Right lung (tissue), 5 donors: ENCODE measurements around the gene ATOH1. TPM values are rescaled to one million over a fixed set of nuclear protein-coding genes. Genes with fewer than 3 reads are reported as not detected.

Source experiments
- DNase-seq, 2 donors: peaks; one replicate each; pipeline ENCODE4 v3.0.0-alpha.2; 2013
- polyA plus RNA-seq, 5 donors: library from polyadenylated mRNA; unstranded; fragments of 120-200 nt; gene quantifications; one replicate each; pipeline versions ENCODE4 v1.2.1 to v1.2.3, GENCODE V29; 2013; ENCODE audit warnings: inconsistent platforms in 1 of 5, low replicate concordance in 1 of 5; ENCODE audit not compliant: insufficient read length in 5 of 5, insufficient read depth in 1 of 5

ATOH1 gene
- polyA plus RNA-seq, 5 donors, result 0.05 TPM; not detected in 4

DNA sequence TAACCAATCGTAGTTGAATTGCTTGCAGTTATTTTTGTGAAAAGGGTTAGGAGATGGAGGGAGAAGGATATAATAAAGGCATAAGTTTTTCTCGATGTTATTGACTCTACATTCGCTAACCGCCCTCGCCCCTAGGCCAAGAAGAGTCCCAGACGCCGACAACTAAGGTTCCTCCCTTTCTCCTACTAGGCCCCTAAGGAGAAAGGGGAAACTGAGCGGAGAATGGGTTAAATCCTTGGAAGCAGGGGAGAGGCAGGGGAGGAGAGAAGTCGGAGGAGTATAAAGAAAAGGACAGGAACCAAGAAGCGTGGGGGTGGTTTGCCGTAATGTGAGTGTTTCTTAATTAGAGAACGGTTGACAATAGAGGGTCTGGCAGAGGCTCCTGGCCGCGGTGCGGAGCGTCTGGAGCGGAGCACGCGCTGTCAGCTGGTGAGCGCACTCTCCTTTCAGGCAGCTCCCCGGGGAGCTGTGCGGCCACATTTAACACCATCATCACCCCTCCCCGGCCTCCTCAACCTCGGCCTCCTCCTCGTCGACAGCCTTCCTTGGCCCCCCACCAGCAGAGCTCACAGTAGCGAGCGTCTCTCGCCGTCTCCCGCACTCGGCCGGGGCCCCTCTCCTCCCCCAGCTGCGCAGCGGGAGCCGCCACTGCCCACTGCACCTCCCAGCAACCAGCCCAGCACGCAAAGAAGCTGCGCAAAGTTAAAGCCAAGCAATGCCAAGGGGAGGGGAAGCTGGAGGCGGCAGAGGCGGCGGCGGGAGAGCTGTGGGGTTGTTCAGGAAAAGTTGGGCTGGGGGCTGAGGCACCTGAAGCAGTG is 5.9 kb downstream of the ATOH1 start:
- DNase-seq, result no peak

DNA sequence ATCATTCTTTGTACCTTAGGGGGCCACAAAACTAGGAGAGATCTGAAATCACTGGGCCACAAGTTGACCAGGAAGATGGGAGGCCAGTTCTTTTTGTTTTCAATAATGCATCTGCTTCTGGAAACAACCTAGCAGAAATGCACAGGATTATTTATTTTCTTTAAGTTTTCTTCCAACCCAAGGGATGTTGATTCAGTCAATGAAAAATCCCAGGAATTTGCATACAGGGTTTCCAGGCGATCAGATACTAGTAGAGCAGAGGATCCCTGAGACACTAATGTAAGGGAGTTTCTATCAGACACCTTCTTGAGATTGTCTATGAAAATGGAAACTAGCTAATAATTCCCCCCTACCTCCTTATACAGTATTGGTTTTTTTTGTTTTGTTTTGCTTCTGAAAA is 7.4 kb downstream of the ATOH1 start:
- DNase-seq, result no peak

DNA sequence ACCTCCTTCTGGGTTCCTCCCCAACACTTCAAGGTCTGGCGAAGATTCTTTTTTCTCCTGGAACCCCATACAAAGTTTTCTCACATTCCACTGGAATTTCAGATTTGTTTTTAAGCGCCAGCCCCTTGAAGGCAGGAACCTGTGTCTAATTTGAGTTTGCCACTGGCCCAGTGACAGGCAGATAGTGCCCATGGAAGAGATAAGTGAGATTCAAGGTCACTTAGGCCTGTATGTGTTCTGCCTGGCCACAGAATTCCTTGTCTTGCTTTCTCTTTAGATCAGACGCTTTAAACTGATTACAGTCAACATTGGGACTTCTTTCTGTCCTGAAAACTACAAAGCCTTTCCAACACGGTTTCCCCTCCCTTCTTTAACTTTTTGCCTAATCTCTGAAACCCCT is 11.2 kb downstream of the ATOH1 start:
- no peak for DNase-seq

DNA sequence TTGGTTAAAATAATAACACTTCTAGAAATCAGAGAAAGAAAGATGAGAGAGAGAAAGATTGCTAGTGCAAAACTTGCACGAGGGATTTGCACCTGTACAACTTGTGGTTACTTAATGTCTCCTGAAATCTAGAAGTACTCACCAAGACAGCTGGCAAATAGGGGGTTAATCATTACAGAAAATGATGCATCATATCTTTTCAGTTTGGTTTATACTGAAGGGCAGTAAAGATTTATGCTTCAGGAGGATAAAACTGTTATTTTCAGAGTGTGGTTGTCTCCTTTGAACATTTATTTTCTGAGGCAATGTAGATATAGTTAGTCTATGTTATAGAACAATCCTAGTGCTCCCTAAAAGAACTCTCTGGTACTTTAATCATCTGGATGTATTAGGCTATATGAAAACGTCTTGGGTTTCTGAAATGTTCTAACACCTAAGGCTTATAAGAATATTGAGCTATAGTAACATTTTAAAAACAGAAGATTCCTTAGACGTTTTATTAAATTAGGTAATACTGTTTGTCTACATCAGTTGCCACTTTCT is 13.3 kb downstream of the ATOH1 start:
- DNase-seq, result no peak

DNA sequence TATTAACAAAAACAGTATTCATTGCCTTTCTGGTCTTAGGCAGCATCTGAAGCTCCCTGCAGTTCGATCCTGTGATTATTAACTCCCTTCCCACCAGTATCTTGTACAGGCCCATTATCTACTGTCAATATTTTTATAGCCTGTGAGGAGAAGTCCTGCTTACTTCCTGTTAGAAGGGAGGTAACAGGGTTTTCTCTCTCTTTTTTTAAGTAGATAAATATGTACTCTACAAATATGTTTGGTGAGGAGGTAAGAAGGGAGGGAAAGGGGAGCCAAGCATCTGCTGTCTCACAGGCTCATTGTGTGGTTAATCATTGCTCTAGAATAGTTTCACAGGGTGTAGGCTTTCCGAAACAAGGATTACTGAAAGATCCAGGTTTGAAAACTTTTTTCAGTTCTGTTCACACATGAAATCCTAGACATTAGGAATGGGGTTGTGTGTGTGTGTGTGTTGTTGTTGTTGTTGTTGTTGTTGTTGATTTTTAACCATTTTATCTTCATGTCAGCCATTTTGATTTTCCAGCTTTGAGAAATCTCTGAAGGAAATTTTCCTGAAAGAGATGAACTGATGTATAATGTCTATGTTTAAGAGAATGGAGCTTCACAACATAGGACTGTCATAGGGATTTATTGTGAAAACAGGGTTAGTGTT is 14.2 kb downstream of the ATOH1 start:
- DNase-seq, result no peak

DNA sequence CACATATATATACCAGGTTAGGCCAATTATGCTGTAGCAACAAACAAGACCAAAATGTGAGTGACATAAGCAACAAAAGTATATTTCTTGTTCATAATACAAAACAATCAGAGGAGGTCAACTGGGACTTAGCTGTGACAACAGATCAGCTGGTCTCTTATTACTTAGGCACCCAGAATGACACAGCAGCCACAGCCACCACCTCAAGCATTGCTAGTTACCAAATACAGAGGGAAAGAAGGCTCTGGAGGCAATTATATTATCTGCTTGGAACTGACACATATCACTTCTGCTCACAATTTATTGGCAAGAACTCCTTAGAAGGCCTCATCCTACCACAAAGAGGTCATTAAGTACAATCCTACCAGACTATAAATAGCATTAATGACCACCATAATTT is 15.2 kb downstream of the ATOH1 start:
- no peak for DNase-seq

DNA sequence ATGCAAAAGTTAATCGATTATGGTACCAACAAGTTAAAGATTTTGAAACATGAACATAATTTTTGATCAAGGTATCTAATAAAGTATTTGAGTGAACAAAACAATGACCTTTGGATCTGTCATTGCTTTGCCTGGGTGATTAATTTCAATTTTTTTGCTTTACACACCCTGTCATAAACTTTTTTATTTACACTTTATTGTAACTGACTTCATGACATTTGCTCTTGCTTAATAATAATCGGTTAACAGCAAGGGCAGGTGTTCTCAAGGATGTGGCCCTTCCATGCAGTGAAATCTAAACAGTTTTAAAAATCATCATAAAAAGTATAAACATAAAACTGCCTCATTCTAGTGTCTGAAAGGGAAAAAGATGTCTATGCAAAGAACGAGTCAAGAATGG is 24.1 kb downstream of the ATOH1 start:
- DNase-seq, result no peak

DNA sequence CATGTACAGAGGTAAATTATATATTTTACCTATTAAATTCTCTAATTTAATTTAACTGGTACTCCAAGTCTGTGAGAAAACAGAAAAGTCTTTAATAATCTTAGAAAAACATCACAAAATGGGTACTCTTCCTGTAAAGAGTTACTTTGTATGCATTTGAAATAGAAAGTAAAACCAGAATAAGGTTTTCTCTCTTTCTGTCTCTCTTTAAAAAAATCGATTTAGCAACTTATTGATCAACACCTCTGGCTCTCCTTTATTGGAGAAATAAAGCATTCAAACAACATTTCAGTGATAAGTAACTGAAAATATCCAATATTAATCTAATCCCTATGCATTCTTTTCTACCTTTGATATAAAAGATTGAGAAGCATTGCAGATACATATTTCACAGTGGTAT is 27.4 kb downstream of the ATOH1 start:
- DNase-seq, result no peak

DNA sequence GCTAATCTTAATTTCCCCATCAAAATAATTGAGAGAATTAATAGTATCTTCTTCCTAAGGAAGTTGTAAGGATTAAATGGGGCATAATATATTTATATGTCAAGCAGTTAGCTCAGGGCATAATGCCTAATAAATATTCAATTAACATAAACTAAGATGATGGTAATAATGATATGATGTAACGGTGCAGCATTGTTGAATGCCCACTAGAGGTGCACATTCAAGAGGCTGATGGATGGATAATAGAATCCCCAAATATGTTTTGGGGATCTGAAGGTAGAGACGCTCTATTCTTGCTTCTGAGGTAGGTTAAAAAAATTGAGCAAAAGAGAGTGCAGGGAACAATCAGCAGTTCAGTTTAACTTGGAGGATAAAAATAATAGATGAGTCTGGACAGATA is 37.1 kb downstream of the ATOH1 start:
- DNase-seq, result no peak

DNA sequence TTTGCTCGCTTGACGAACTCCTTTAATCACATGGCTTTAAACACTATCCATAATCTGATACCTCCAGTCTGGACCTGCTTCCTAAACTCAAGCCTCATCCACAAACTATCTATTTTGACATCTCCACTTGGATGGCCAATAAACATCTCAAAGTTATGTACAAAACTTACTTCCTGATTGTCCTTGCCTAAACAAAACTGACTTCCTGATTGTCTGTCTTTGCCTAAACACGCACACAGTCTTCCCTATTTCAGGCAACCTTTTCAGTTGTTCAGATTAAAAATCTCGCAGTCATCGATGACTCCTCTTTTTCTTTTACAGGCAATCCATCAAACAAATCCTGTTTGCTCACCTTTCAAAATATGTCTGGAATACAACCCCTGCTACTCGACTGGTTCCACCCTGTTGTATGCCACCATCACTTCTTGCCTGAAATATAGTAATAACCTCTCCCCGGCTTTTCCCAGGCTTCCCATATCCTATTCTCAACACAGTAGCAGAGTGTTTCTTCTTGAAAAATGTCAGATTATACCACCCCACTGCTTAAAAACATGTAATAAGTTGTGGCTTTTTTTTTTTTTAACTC is 39.0 kb downstream of the ATOH1 start:
- DNase-seq, result no peak

DNA sequence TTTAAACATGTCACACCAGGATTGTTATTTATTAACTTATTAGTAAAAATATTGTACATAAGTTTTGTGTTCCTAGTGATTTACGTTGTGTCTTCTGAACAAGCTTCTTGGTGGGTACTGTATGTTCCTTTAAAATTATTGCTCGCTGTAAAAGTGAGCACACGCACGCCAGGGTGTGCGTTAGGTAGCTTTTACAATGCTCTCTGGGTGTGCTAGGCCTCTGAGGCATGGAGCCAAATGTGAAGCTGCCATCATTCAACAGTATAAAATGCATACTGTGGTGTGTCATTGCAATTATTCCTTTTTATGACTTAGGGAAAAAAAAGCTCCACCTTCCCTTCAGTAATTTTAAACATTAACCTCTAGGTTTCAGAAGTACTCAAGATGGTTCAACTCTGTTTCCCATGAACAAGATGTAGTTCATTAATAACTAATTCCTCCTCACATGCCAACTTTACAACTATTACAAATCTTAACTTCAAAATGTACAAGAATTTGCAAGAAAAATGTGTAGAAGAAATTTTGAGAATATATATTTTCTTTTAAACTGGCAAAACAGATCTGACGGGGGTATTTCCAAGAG is 42.4 kb downstream of the ATOH1 start:
- no peak for DNase-seq

DNA sequence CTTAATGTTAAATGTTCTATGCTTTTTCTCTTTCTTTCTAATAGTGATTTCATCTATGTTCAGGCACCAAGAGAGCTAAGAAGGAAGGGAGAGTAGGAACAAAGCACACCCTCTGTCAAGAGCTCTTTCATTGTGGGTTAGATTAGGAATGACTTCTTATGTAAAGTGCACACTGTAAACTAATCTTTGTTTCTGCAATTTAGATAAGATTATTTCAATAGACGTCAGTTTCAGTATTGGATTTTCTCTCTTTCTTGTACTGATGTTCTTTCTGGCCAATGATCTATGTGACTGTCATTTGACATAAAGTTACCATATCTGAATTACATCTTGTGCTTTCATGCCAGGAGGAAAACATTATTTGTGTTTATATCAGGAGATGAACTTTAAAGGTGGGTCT is 48.2 kb downstream of the ATOH1 start:
- no peak for DNase-seq

DNA sequence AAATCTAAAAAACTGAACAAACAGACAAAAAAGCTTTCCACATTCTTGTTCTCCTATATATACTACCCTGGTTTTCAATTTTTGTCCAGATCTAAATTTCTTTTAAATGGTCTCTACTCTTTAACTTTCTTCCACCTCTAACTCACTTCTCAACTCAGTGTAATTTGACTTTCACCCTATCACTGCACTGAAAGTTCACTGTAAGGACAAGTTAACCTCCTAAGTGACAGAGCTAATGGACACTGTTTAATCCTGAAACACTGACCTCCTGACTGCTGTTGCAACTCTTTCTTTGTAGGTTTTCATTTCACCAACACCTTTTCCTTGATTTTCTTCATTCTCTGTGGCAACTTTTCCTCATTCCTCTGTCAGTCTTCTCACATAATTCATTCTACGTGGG is 50.0 kb downstream of the ATOH1 start:
- DNase-seq, result no peak

DNA sequence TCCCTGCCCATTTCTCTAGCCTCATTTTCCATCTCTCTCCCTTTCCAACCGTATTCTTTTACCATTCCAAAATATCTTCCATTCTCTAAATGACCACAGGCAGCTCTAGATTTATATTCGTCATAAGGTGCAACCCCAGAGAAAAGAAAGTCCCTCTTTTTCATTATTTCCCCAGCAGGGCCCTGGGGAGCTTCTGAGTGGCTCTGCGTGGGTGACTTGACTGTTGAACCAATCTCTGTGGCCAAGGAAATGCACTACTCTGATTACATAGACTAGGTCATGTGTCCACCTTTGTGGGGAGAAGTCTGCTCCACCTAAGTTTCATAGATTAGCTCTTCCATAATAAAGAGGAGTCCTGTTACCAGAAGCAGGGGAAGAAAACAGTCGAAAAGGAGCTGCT is 51.4 kb downstream of the ATOH1 start:
- no peak for DNase-seq
